ENCODE data around the gene EZH1.

DNA sequence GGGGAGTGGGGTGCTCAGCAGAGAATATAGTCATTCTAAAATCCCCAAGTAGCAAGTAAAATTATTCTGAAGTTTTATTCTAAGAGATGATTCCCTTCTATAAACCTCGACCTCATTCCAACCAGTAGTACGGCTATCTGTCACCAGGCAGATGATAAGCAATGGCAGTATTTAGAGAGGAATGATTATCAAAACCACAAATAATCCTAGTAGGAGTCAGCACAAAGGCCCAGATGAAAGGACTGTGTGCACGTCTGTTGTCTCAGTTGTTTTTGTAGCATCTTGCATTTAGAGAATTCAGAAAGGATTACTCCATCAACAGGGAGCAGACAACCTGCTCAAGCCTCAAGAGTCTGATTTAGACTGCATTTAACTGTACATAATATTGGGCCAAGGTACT, 21.2 kb downstream of the EZH1 start:
- TF ChIP-seq BHLHE40 (IDR thresholded peaks at IDR 0.05; ENCODE audit: borderline replicate concordance): no peak
- no peak for TF ChIP-seq FOXM1 (IDR thresholded peaks at IDR 0.05; ENCODE audit: borderline replicate concordance)
- no peak for TF ChIP-seq ELF4 (IDR thresholded peaks at IDR 0.05)
- no peak for TF ChIP-seq FOXK2 (IDR thresholded peaks at IDR 0.05)
- no peak for TF ChIP-seq ZNF384 (IDR thresholded peaks at IDR 0.05)
- TF ChIP-seq TARDBP (IDR thresholded peaks at IDR 0.05): no peak
- TF ChIP-seq HDGF (IDR thresholded peaks at IDR 0.05; ENCODE audit: borderline replicate concordance): no peak
- TF ChIP-seq, protein P1, sequence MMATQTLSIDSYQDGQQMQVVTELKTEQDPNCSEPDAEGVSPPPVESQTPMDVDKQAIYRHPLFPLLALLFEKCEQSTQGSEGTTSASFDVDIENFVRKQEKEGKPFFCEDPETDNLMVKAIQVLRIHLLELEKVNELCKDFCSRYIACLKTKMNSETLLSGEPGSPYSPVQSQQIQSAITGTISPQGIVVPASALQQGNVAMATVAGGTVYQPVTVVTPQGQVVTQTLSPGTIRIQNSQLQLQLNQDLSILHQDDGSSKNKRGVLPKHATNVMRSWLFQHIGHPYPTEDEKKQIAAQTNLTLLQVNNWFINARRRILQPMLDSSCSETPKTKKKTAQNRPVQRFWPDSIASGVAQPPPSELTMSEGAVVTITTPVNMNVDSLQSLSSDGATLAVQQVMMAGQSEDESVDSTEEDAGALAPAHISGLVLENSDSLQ (IDR thresholded peaks at IDR 0.05): no peak
- no peak for TF ChIP-seq LEF1 (IDR thresholded peaks at IDR 0.05; ENCODE audit: borderline replicate concordance)
- TF ChIP-seq L3MBTL2 (conservative IDR thresholded peaks at IDR 0.05): no peak
- no peak for TF ChIP-seq ARNT (IDR thresholded peaks at IDR 0.05)

Measured in HEK293T (cell line).